ENCODE results near the gene GRM2.
A peak's percentile ranks its signal among the peaks of the same experiment; 100 is the strongest.

Gene GRM2

GRCh38 chr3:51680663-51681230, 26.1 kb upstream of the GRM2 start:
- DNase-seq: no peak

- peak; percentile 81 for DNase-seq
Measured at GRCh38 chr3:51681453-51681852, 25.4 kb upstream of the GRM2 start.

DNA sequence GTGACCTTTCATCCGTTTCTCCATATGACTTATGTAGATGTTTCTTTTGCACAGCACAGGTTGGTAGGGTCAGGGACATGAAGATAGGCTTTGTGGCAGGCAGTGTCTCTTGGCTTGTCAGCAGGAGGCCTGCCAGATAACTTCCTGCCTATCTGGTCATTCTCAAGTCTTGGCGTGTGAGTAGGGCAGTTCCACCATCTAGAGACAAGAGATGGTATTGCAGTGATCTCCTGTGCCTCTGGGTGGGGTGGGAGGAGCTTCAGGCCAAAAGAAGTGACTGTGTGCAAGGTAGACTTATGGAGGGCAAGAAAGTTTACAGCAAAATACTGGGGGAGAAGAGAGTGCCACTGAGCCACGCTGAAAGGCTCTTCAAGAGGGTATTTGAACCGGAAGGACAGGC, 24.8 kb upstream of the GRM2 start:
- DNase-seq: peak; percentile 87

DNA sequence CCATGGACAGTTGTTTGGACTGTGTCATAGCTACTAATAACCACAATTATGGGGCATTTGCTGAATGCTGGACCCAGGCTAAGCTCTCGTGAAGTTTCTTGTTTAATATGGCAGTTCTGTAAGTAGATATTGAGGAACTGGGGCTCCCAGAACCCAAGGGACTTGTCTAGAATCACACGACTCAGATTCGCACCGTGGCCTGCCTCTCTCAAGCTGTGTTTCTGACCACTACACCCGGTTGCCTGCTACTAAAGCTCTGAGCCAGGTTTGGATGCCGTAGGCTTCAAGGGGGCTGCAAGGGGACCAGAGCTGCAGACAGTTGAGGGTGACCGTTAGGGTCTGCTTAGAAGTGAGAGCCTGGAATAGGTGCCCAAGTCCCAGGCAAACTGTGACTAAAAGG, 24.3 kb upstream of the GRM2 start:
- no peak for DNase-seq

- no peak for DNase-seq
Measured at GRCh38 chr3:51683566-51683965, 23.3 kb upstream of the GRM2 start.

- DNase-seq: no peak
Measured at GRCh38 chr3:51684971-51685751, 21.7 kb upstream of the GRM2 start.

- DNase-seq: no peak
Measured at GRCh38 chr3:51686056-51686455, 20.8 kb upstream of the GRM2 start.

GRCh38 chr3:51686512-51687215, 20.2 kb upstream of the GRM2 start:
- DNase-seq: peak; percentile 93

- no peak for DNase-seq
Measured at GRCh38 chr3:51687431-51688205, 19.2 kb upstream of the GRM2 start.

DNA sequence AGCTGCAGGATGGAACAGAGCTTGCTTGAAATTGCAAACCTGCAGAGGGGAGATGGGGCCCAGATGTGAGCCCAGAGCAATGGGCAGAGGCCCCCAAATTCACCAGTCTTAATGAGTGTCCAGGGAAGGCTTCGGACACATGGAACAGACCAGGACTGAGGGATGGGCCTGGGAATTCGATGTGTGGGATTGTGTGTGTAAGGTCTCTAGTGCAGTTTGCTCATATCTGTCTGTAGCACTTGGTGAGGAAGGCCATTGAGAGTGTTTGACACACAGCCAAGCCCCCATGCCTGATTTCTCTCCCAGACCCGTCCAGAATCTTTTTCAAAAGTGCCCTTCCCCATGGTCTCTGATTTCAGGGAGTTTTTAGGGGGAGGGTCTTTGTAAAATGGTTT, 18.7 kb upstream of the GRM2 start:
- DNase-seq: no peak

GRCh38 chr3:51691021-51691420, 15.8 kb upstream of the GRM2 start:
- no peak for DNase-seq

GRCh38 chr3:51691949-51692348, 14.9 kb upstream of the GRM2 start:
- no peak for DNase-seq

- no peak for DNase-seq
Measured at GRCh38 chr3:51692980-51693395, 13.9 kb upstream of the GRM2 start.

DNA sequence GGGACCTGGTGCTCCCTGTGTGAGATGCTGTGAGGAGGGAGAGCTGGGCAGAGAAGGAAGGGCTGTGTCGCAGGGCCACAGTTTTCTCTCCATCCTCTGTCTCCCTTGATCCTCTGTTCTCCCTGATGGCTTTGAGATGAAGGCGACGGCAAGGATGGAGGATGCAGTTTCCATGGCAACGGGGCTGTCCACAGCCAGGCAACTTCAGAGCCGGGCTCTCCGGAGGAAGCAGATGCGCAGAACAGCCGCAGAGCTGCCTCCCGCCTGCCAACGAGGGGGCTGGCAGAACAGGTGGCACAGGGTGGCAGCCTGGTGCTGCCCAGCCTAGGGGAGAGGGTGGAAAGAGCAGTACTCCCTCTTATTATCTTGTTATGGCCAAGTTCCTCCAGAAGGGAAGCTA, 9.9 kb upstream of the GRM2 start:
- no peak for DNase-seq

GRCh38 chr3:51698209-51698608, 8.7 kb upstream of the GRM2 start:
- DNase-seq: no peak

GRCh38 chr3:51700403-51700802, 6.5 kb upstream of the GRM2 start:
- DNase-seq: no peak

DNA sequence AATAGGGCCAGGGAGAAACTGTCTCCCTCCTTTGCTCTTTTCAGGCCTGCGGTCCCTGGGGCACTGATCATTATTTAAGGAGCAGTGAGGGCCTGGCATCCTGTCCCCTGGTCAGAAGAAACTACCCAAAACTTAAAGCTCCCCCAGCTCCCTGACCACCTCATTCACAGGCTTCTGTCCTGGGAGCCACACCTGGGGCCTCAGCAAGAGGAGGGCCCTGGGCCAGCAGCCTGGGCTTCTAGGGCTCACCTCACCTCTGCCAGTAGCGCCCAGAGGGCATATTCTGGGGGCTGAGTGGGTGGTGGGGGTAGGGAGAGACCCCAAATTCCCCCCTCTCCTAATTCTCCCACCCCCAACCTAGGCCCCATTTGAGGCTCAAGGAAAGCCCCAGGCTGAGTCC, 4.7 kb upstream of the GRM2 start:
- DNase-seq: no peak

DNA sequence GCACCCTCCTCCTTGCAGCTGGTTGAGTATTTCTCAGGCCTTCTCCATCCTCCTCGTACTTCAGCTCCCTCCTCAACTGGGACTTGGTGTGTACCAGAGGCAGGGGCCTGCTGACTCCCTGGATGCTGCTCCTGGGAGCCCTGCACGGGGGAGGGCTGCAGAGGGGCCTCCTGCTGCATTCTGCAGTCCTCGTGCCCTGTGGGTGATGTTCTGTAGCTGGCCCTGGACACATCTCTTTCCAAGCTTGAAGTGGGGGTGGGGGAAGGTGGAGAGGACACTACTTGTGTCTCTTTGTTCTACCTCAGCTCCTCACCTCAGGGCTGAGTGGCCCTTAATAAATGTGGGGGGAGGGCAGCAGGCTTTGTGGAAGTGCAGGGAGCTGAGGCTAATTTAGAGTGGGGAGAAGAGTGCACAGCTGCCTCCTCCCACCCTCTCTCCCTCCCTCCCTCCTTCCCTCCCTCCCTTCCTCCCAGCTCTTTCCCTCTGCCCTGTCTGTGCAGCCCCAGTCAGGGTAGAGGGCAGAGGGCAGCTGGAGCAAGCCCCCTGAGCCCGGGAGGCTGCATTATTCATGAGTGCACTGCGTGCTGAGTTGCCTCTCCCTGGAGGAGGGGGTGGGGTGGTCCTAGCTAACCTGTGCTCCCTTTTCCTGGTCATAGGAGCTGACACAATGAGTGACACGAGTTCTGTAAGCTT, 3.7 kb upstream of the GRM2 start:
- no peak for DNase-seq

DNA sequence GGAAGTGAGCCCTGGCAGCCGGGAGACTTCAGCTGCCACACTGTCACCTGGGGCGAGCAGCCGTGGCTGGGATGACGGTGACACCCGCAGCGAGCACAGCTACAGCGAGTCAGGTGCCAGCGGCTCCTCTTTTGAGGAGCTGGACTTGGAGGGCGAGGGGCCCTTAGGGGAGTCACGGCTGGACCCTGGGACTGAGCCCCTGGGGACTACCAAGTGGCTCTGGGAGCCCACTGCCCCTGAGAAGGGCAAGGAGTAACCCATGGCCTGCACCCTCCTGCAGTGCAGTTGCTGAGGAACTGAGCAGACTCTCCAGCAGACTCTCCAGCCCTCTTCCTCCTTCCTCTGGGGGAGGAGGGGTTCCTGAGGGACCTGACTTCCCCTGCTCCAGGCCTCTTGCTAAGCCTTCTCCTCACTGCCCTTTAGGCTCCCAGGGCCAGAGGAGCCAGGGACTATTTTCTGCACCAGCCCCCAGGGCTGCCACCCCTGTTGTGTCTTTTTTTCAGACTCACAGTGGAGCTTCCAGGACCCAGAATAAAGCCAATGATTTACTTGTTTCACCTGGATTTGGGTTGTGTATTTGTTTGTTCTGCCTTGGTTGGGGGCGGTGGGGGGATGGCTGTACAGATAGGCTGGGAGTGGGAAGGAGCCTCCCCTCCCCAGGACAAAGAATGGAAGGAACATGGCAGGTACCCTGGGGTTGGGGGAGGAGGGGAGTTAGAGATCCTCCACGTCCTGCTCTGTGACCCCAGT, 2.9 kb upstream of the GRM2 start:
- DNase-seq: no peak

DNA sequence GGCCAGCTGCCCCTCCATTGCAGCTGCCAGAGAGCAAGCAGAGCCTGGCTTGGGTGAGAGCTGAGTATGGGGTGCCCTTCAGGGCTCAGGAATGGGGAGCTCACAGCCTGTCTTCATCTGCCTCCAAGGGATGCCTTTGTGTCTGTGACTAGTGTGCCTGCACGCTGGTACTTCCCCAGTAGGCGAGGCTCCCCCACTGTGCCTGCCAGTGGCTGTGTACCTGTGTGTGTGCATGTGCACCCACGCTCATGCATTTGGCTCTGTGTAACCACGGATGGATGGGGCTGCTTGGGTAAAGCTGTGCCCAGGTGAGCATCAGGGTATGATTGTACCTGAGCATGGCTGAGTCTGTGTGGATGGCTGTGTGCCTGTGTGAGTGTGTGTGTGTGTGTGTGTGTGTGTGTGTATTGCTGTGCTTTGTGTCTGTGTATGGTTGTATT, 2.3 kb upstream of the GRM2 start:
- no peak for DNase-seq

GRCh38 chr3:51705276-51706020, 1.4 kb upstream of the GRM2 start:
- DNase-seq: no peak

Data from activated effector memory CD4-positive, alpha-beta T cell treated with anti-CD3 and anti-CD28 coated beads, Interleukin-2, amount 50 U/mL, for 16 hours (primary cell).